Mucosa of descending colon (tissue), 3 donors: ENCODE measurements around the gene KLRF1. TPM values are rescaled to one million over a fixed set of nuclear protein-coding genes. Genes with fewer than 3 reads are reported as not detected.
"Not testable (repeated sequence)": the region's sequence is repeated elsewhere in the genome, so short reads cannot be mapped to it uniquely, and the experiment has no call there.

Experiments
- ATAC-seq: fragments of 200-7000 bp; cut with Tn5 transposase; one replicate; pipeline ENCODE4 v1.9.1; 2020; ENCODE audit warnings: mild to moderate bottlenecking, moderate library complexity
- DNase-seq, 3 donors: peaks; one replicate each; pipeline ENCODE4 v3.0.0-alpha.2; 2020
- H3K36me3 ChIP-seq: fragments of 200-600 bp; one replicate; pipeline ENCODE4 v1.8.0; 2021; ENCODE audit warnings: low read depth, mild to moderate bottlenecking
- H3K4me1 ChIP-seq: fragments of 200-600 bp; one replicate; pipeline ENCODE4 v1.8.0; 2021; ENCODE audit warnings: low read depth, mild to moderate bottlenecking
- H3K4me3 ChIP-seq: fragments of 200-600 bp; one replicate; pipeline ENCODE4 v1.8.0; 2021; ENCODE audit warnings: mild to moderate bottlenecking
- H3K9me3 ChIP-seq: fragments of 200-600 bp; one replicate; pipeline ENCODE4 v1.8.0; 2021; ENCODE audit warnings: mild to moderate bottlenecking
- CTCF ChIP-seq: fragments of 200-600 bp; IDR thresholded peaks from one replicate; pipeline ENCODE4 v1.8.0; 2022; ENCODE audit warnings: antibody characterized with exemption, mild to moderate bottlenecking
- intact Hi-C, 2 donors: fragments of 100-400 bp; cut with DNase I in 1 of 2; cut with micrococcal nuclease in 1 of 2; formaldehyde crosslinking; loops; one replicate each; pipeline versions ENCODE4 v1.11.0 to v1.11.1; 2022; cut with DNase I, micrococcal nuclease
- total RNA-seq, 3 donors: library from RNA; stranded (reverse); fragmentation: NEBNext Ultra II Directional in 2 of 3; extraction: Animal tissue kit (Norgen Biotek cat#: 25700) in 2 of 3; gene quantifications; one replicate each; pipeline versions ENCODE4 v1.2.1 to v1.2.4, GENCODE V29; 2021 to 2023
- donor health status: DM: no; HTN: no; CAD: no; lungs with moderate emphysema.
- donor health status: DM: no; HTN: no; CAD: no.
- donor health status: DM: no; HTN: yes; CAD: no.

KLRF1 gene
- total RNA-seq, 3 donors from 2014 or later = 0.55 to 0.73 (median 0.58) TPM

DNA sequence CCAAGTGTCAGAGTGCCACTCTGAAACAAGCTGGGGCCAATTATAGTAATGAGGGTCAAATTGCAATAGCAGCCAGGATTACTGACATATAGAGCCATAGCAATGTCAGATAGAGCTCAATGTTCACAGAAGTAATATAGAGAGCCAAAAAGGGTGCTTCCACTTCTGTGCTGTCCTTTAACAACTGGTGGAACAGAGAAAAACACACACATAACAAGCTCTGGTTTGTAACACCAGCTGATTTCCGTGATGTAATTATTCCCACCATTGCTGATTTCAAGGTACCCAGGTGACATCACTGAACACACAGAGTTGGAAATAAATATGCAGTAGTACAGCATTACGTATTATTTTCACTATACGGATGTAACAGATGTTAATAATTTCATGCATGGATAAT is 44.9 kb downstream of the KLRF1 start:
- no peaks in the 10 kb centered on the region for H3K9me3 ChIP-seq
- ATAC-seq = no peak
- H3K4me3 ChIP-seq = no peak overlapping the region
- no peaks in the 10 kb centered on the region for H3K4me1 ChIP-seq
- no peak for DNase-seq
- intact Hi-C loops = no loop called here
- no peaks in the 10 kb centered on the region for H3K36me3 ChIP-seq
- TF ChIP-seq CTCF = no peak

DNA sequence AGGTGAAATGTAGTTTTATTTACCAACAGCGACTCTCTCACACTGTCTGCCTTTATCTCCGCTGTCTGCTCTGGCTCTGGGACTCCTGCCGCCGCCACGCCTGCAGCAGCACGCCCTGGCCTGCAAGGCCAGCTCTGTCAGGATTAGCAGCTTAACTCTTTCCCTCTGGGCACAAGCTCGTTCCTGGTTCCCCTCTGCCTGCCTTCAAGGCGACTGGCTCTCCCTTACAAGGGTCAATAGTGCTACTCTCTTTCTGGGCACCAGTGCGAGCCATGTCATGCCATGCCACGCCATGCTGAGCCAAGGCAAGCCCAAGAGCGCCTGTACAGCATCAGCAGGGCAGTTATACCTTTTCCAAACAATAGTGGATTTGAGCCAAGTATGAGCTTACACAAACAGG is 45.5 kb downstream of the KLRF1 start:
- Histone ChIP-seq H3K36me3 (no peaks in the 10 kb centered on the region), H3K4me1 (no peaks in the 10 kb centered on the region), H3K4me3 (no peak overlapping the region), H3K9me3 (no peaks in the 10 kb centered on the region)
- ATAC-seq (no peak), DNase-seq (no peak)
- intact Hi-C loops = no loop called here
- no peak for TF ChIP-seq CTCF

- H3K36me3 ChIP-seq, H3K4me1 ChIP-seq, DNase-seq, H3K4me3 ChIP-seq, H3K9me3 ChIP-seq, ATAC-seq, intact Hi-C loops: not testable (repeated sequence)
These were observed 48.8 kb downstream of the KLRF1 start for GRCh38 chr12:9876120-9876519.

DNA sequence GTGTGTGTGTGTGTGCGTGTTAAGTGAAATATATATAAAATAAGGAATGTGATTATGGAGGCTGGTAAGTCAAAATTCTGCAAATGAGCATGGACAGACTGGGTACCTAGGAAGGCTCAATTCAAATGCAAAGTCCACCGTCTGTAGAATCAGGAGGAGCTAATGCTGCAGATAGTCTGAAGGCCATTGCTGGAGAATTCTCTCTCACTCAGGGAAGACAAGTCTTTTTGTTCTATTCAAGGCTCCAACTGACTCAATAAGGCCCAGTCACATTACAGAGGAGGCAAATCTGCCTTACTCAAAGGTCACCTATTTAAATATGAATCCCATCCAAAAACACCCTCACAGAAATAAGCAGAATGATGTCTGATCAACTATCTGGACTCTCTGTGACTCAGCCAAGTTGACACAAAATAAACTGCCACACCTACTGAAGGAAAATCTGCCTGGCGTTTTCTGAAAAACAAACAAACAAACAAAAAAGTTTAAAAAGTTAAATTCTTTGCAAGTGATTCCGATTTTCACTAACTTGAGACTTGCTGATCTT is 53.3 kb downstream of the KLRF1 start:
- ATAC-seq = no peak
- intact Hi-C loops = no loop called here
- no peak overlapping the region for H3K4me3 ChIP-seq
- no peak for TF ChIP-seq CTCF
- H3K4me1 ChIP-seq = no peaks in the 10 kb centered on the region
- no peaks in the 10 kb centered on the region for H3K9me3 ChIP-seq
- no peak for DNase-seq
- H3K36me3 ChIP-seq = no peaks in the 10 kb centered on the region

DNA sequence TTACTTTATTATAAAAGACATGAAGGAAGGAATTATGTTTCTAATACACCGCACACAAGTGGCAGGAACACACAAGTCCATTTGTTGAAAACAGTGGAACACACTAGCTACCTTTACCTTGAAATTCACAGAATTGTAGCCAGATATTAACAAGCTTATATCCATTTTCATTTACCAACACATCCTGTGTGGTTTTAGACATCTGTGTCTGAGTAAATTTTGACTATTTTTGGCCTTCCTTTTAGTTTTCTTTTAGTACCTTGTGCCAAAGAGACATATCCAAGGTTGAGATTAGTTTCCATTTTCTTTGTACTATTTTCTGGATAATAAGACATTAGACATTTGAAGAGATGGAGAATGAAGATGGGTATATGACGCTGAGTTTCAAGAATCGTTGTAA is 54.0 kb downstream of the KLRF1 start, which contains the start of gene KLRF2:
Gene KLRF2 (plus strand): TSS at position 244 of the 400 bp plus-strand sequence. CDS start 107 bp downstream, at position 351.
- H3K36me3 ChIP-seq = no peaks in the 10 kb centered on the region
- no peaks in the 10 kb centered on the region for H3K4me1 ChIP-seq
- no peaks in the 10 kb centered on the region for H3K9me3 ChIP-seq
- TF ChIP-seq CTCF = no peak
- ATAC-seq (no peak), DNase-seq (no peak)
- no peak within 1 kb of the TSS for H3K4me3 ChIP-seq
- intact Hi-C loops = no loop called here

DNA sequence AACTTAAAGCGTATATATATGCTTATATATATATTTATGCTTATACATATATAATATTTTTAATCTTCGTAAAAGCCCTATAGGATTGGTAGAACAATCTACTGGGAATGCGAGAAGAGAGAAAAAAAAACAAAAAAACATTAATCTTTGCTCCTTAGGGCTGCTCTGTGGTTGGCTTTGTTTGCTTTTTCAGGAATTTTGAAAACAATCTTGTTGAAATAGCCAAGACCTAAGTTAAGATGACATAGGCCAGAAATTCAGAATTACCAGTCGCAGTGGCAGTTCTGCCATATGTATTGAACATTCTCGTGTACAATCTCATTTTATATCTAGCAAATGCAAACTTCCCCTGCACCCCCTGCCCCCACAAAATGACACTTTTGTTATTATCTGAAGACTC is 54.7 kb downstream of the KLRF1 start:
- ATAC-seq (no peak), DNase-seq (no peak)
- Histone ChIP-seq H3K9me3 (no peaks in the 10 kb centered on the region), H3K4me1 (no peaks in the 10 kb centered on the region), H3K4me3 (no peak overlapping the region), H3K36me3 (no peaks in the 10 kb centered on the region)
- TF ChIP-seq CTCF = no peak
- intact Hi-C loops = no loop called here
